GM19455 (cell line): Measurements from ENCODE around the gene RTN4RL2.
"Not testable (repeated sequence)": the region's sequence is repeated elsewhere in the genome, so short reads cannot be mapped to it uniquely, and the experiment has no call there.

Experiments
- ATAC-seq: cut with Tn5 transposase; IDR thresholded peaks from one replicate; pipeline ENCODE4 v1.9.1; 2021; ENCODE audit not compliant: unreplicated experiment

The RTN4RL2 gene

DNA sequence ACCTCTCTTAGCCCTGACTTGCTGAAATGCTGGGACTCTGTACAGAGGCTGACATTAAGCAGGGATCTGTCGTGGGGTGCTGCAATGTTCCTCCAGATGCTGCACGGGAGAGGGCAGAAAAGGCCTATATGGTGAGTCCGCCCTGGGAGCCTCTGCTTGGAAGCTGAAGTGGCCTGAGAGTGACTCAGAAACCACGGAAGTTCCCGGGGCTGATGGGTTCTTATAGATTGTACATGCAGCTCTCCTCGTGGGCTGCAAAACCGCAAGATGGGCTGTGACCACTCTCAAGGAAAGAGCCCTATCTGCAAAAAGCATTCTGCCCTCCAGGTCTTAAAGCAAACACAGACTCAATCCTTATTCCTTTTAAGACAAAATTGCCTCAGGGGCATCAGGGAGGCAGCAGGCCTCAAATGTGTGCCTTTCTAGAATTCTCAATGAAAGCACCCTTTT lies 27.6 kb upstream of the RTN4RL2 start:
- no peak for ATAC-seq

GRCh38 chr11:57434640-57435546 lies 25.4 kb upstream of the RTN4RL2 start:
- ATAC-seq: no peak

DNA sequence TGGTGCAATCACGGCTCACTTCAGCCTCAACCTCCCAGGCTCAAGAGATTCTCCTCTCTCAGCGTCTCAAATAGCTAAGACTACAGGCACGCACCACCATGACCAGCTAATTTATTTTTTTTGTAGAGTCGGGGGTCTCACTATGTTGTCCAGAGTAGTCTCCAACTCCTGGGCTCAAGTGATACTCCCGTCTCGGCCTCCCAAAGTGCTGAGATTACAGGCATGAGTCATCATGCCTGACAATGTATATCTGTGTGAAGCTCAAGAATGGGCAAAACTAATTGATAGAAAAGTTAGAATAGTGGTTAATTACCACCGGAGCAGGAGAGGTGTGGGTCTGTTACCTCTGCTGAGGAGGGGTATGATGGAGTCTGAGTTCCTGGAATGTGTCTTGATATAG lies 24.3 kb upstream of the RTN4RL2 start:
- no peak for ATAC-seq

- ATAC-seq: no peak
Observed at GRCh38 chr11:57438345-57439285, 21.7 kb upstream of the RTN4RL2 start.

GRCh38 chr11:57439786-57440185 lies 20.5 kb upstream of the RTN4RL2 start:
- no peak for ATAC-seq

GRCh38 chr11:57440744-57441414 lies 19.4 kb upstream of the RTN4RL2 start:
- no peak for ATAC-seq

DNA sequence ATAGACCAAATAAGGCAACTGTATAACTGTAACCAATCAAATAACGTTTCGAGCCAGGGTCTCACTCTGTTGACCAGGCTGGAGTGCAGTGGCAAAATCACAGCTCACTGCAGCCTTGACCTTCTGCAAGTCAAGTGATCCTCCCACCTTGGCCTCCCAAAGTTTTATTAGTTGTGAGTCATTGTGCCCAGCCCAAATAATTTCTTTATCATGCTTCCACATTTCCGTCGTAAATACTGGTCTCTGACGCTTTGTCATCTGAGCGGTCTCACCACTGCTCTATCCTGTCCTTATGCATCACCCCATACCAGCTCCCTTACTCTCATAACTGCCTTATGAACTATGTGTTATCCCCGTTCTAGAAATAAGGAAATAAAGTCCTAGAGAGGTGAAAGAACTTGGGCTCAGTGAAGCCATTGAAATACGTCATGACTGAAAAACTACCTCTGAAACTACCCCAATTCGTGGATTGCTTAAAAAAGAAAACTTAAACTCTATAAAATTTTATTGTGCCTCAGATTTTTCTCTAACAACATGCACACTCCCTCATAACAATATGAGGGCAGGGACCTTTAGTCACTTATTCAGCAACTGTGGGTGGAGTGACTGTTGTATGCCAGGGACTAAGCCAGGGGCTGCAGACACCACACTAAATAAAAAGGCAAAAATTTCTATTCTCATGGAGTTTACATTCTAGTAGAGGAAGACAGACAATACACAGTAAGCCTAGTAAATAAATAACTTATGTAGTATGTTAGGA lies 15.8 kb upstream of the RTN4RL2 start:
- no peak for ATAC-seq

DNA sequence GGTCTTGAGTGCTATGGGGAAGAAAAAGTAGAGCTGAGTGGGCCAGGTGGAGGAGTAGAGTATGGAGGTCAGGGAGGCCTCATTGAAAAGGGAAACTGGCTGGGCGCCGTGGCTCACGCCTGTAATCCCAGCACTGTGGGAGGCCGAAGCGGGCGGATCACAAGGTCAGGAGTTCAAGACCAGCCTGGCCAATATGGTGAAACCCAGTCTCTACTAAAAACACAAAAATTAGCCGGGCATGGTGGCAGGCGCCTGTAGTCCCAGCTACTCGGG lies 15.3 kb upstream of the RTN4RL2 start:
- ATAC-seq: not testable (repeated sequence)

DNA sequence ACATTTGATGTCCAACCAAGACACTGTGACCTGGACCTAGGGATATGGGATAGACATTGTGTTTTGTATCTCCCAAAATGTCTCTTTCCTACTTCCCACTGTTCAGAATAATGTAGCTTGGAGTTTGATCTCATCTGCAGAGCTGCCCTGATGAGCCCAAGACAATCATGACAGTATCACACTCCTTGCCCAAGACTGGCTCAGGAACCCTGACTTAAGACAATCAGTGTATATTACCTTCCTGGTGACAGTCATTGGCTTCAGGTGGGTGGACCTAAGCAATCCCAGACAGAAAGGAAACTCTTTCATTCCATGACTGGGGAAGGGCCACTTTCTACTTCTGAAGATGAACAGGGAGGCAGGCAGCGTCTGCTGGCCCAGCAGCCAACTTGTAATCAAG lies 14.3 kb upstream of the RTN4RL2 start:
- no peak for ATAC-seq

DNA sequence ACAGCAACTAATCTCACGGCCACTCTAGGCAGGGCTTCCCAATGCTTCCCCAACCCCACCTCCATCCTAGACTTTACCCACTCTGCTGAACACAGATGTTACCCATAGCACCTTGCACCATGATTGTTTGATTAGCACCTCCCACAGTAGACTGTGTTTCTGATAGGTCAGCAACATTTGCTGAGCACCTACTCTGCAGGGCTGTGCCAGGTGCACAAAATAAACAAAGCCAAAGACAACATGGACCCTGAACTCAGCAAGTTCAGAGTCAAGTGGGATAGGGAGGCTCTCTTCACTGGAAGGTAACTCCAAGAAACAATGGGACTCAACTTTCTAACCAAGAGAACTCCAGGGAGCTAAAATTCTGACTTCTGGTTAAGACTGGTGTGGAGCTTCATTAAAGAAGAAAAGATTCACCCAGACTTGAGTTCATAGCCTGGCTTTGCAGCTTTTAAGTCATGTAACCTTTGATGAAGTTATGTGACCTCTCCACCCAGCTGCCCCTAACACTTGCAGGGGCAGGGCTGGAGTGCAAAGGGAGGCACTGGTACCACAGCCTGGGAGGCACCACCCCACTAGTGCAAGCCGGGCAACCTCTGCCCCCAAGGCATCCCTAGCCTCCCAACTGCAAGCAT lies 6.7 kb upstream of the RTN4RL2 start:
- no peak for ATAC-seq

DNA sequence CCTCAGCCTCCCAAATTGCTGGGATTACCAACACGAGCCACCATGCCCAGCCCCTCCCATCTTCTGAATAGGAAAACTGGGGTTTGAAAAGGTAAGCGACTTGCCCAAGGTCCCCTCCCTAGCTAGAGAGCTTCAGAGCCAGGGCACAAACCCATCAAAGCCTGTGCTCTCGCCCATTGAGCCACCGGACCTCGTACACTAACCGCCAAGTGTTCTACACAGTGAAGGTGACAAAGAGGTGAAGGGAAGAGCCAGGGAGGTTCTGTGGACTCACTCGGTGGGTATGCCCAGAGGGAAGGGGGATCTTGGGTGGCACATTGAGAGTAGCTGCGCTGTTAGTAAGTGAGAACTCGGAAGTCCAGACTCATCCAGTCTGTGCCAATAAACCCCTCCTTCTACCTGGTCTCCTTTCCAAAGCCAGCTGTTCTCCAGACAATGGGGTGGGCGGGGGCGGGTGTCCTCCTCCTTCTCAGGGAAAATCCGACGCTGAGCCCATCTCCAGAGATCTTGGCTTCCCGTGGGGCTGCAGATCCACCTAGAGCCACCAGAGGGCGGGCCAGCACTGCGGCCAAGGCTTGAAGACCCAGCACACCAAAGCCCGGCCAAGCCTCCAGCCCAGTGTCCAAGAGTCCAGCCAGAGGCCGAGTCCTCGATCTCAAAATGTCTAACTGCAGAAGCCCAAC lies 3.2 kb upstream of the RTN4RL2 start:
- peak; percentile 61 for ATAC-seq

DNA sequence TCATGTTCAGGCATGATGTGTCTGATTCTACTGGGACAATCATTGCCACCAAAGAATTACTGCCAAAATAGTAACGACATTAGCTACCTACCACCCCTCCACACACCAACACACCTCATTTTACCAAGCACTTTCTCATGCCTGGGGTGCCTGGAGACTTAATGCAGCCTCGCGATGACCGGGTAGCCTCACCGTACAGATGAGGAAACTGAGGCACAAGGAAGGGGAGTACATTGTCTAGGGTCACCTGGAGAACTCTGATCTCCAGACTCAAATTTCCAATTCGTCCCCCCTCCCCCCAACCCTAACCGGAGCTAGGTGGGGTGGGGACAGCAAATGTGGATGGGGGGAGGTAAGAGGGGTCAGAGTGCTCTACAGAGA lies 2.7 kb upstream of the RTN4RL2 start:
- peak; percentile 32 for ATAC-seq

DNA sequence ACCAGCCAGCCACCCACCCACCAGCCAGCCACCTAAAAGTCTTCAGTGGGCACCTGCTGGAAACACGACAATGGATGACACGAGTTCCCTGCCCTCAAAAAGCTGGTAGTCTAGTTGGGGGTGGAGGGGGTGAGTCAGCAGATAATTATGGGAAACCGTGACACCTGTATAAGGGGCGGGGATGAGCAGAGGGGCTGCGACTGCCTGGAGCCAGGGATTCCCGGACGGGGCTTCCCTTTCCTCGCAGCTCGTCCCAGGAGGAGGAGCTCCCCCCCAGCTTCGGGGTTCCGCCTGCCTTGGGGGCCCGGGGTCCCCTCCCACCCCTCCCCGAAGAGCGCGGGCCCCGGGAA lies 2.3 kb upstream of the RTN4RL2 start:
- no peak for ATAC-seq

- no peak for ATAC-seq
Observed at GRCh38 chr11:57458410-57459163, 1.7 kb upstream of the RTN4RL2 start.

- ATAC-seq: no peak
Observed at GRCh38 chr11:57459164-57460021, 935 bp upstream of the RTN4RL2 start.

DNA sequence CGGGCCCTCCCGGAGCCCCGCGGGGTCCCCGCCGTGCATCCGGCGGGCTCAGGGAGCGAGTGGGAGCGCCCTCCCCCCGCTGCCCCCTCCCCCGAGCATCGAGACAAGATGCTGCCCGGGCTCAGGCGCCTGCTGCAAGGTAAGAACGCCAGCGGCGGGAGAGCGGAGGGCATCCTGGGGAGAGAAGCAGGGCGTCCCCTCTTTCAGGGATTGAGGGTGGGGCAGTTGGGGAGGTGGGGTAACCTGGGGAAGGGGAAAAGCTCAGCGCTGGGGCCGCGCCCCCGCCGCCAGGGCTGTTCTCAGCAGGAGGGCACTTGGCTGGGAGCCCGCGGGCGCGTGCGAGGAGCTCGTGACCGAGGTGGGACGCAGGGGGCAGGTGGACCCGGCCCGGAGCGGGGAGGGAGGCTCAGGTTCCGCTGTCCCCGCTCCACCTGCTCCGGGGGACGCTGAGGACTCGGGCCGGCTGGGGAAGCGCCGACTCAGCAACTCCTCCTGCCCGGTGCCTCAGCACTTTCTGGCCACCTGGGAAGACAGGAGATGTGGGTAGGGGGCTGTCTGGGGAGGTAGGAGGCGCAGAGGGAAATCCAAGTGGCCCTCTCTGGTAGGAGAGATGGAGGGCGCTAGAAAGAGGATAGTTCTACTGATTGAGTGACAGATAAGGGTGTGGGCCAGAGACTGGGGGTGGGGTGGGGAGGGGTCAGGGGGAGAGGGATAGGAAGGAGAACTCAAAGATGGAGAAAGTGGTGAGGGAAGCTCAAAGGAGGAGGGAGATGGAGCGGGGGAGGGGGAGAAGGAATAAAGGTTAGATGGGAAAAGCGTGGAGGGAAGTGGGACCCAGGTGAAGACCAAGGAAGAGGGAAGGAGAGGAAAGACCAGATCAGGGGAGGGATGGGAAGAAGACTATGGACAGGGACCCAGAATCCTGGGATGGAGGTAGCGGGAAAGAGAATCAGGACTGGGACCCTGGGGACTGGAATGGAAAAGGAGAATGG lies 726 bp downstream of the RTN4RL2 start:
- ATAC-seq: no peak
